Measurements from ENCODE around the gene ADH6.

- TF ChIP-seq, protein P1, sequence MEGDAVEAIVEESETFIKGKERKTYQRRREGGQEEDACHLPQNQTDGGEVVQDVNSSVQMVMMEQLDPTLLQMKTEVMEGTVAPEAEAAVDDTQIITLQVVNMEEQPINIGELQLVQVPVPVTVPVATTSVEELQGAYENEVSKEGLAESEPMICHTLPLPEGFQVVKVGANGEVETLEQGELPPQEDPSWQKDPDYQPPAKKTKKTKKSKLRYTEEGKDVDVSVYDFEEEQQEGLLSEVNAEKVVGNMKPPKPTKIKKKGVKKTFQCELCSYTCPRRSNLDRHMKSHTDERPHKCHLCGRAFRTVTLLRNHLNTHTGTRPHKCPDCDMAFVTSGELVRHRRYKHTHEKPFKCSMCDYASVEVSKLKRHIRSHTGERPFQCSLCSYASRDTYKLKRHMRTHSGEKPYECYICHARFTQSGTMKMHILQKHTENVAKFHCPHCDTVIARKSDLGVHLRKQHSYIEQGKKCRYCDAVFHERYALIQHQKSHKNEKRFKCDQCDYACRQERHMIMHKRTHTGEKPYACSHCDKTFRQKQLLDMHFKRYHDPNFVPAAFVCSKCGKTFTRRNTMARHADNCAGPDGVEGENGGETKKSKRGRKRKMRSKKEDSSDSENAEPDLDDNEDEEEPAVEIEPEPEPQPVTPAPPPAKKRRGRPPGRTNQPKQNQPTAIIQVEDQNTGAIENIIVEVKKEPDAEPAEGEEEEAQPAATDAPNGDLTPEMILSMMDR (IDR thresholded peaks at IDR 0.05): no peak
- no peak for TF ChIP-seq POLR2A (IDR thresholded peaks at IDR 0.05)
Measured at GRCh38 chr4:99207069-99207743, 11.8 kb downstream of the ADH6 start.

Data from testis (tissue), 2 donors.